Cardiac septum (tissue), 1 donor: ENCODE results near the gene TIMM22. TPM values are rescaled to one million over a fixed set of nuclear protein-coding genes. Genes with fewer than 3 reads are reported as not detected.
A peak's percentile ranks its signal among the peaks of the same experiment; 100 is the strongest.
"Not testable (repeated sequence)": the region's sequence is repeated elsewhere in the genome, so short reads cannot be mapped to it uniquely, and the experiment has no call there.

Source experiments
- DNase-seq: peaks from one replicate; pipeline ENCODE4 v3.0.0-alpha.2; 2020; ENCODE audit warnings: low spot score
- intact Hi-C: fragments of 100-400 bp; cut with DNase I; formaldehyde crosslinking; loops from one replicate; pipeline ENCODE4 v1.14.0; 2022
- long read RNA-seq: library from polyadenylated mRNA; unstranded; transcript quantifications from one replicate; pipeline ENCODE4 v2.0.0, GENCODE V29; 2021
- total RNA-seq: library from RNA; stranded (reverse); fragmentation: NEBNext Ultra II Directional; extraction: Animal tissue kit (Norgen Biotek cat#: 25700); gene quantifications from one replicate; pipeline ENCODE4 v1.2.1, GENCODE V29; 2021
- donor health status: DM: no; HTN: no; CAD: no.

Gene TIMM22
- 17.8 TPM for total RNA-seq
- long read RNA-seq, transcript TIMM22-201 (4 exons, 3,194 nt) = major isoform, 102 of 108 reads
- long read RNA-seq, partial matches to known transcripts = 2 of 108 reads
- long read RNA-seq, other reads (novel, unspliced or antisense) = 4 of 108 reads

GRCh38 chr17:996554-997344 lies at the start of gene TIMM22:
TIMM22 (plus strand) TSS chr17:997129; CDS start chr17:997143, 14 bp downstream.
- peak; percentile 96 for DNase-seq
- intact Hi-C loops = loop anchor here (5.0 kb wide), 1 partner anchor 61 kb away; no protein-coding TSS in a partner anchor

DNA sequence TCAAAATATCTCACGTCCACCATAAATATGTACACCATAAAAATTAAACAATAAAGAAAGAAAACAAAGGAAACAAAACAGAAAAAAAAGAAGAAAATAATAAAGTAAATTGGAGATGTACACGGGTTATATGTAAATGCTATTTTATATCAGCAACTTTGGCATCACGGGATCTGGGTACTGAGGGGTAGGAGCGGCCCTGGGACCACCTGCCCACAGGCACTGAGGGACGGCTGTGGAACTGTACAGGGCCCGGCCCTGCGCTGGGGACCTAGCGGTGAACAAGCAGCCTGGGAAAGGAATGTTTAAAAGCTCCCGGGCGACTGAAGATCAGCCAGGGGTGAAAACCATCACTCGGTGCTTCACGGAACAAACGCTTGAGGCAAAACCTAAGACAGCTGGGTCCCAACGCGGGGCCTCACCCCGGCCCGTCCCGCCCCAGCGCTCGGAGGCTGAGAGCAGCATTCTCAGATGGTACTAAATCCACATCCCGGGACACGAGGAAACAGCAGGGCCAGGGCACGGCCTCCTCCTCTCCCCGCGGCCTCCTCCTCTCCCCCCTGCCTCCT lies 48.6 kb upstream of the TIMM22 start:
- intact Hi-C loops = no loop called here
- DNase-seq = no peak

GRCh38 chr17:949623-950303 lies 47.2 kb upstream of the TIMM22 start:
- DNase-seq = no peak
- intact Hi-C loops = no loop called here

DNA sequence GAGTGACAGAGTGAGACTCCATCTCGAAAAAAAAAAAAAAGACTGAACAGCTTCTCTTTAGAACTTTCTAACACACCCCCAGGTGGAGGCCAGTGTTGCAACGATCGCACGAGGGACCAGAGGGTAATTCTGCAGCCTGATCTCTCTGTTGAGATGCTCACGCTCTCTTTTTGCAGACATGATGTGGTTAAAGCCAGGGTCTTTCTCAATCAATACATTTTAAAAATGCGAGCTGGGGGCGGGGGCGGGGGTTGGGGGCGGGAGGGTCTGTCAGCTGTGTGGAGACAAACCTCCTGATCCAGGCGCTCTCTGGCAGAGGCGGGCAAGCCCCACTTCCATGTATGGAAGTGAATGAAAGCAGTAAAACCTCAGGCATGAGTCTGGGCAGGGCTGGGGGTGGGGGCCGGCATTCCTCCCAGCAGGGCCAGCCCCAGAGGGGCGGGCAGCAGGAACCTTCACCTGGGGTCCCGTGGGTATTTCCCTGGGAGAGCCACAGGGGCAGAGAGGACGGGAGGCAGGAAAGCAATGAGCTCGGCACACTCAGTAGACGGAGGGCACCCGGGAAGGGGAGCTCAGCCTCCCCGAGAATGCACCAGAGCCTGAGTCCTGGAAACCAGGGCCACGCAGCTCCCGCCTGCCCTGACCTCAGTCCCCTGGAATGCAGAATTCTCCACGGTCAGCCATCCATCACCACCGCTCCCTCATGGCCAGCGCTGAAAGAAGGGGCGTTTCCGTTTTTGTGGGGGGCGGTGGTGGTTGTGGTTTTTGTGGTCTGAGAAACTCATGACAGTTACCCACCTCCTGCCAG lies 45.4 kb upstream of the TIMM22 start:
- intact Hi-C loops = no loop called here
- DNase-seq = peak; percentile 61

- intact Hi-C loops, DNase-seq: not testable (repeated sequence)
These were observed 44.3 kb upstream of the TIMM22 start for GRCh38 chr17:952592-952991.

- no peak for DNase-seq
- intact Hi-C loops = no loop called here
These were observed 43.2 kb upstream of the TIMM22 start for GRCh38 chr17:953767-954166.

- intact Hi-C loops = no loop called here
- no peak for DNase-seq
These were observed 42.3 kb upstream of the TIMM22 start for GRCh38 chr17:954431-955164.

DNA sequence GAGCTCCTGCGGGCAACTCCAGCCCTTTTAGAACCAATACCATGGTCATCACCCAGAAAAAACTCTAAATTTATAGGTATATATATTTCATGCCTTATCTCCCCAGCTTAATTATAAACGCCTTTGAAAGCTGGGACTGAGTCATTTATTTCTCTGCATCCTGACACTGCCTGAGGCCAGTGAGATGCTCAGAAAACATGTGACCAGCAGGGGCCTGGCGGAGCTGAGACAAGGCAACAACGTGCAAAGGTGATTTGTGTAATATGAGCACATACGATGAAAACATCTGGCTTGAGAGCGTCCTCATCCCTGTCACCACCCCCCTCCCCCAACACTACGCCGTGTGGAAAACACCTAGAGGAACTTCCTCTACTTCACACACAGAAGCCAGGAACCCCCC lies 40.0 kb upstream of the TIMM22 start:
- intact Hi-C loops = no loop called here
- peak; percentile 19 for DNase-seq

DNA sequence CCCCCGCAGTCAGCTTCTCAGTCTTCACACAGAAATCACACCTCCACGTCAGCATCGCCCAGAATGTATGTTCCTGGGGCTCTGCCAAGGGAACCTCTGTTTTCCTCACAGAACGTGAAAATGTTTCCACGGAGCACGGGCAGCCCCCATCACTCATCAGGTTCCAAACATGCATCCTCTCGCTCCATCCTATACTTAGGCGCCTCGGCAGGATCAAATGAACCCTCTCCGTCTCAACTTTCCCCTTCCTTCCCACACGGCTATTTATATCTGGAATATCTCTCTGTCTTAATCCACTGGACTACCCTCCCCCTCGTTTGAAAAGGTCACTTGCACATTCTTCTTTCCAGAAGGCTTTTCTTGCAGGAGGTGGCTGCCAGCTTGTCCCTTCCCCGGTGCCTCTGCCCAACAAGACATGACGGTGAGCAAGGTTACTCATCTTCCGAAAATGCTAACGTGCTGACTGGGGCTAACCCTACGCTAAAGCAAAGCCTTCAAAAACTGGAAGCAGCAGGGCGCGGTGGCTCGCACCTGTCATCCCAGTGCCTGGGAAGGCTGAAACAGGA lies 39.0 kb upstream of the TIMM22 start:
- DNase-seq = peak; percentile 51
- intact Hi-C loops = no loop called here

DNA sequence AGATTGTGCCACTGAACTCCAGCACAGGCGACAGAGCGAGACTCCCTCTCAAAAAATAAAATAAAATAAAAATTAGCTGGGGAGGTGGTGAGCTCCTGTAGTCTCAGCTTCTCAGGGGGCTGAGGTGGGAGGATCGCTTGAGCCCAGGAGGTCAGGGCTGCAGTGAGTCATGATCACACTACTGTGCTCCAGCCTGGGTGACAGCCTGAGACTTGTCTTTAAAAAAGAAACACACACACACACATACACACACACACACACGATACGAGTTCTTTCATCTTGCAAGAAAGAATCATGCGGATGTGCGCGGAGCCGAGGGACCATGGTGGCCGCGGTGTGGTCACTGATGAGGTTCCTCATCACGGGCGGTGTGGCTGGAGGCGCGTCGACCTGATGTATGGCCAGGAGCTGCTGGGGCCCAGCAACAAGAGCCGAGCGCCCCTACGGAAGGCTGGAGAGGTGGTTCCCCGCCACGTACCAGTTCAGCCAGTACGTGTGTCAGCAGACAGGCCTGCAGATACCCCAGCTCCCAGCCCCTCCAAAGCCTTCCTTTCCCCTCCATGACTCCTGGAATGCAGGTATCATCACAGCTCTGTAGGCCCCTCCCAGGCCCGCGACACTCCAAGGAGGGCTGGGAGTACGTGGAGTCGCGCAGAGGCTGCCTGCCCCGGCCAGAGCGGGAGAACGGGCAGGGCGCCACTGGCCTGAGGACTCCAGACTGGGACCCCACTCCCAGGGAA lies 38.0 kb upstream of the TIMM22 start:
- intact Hi-C loops = no loop called here
- no peak for DNase-seq

- no peak for DNase-seq
- intact Hi-C loops = no loop called here
These were observed 34.8 kb upstream of the TIMM22 start for GRCh38 chr17:962166-962565.

- DNase-seq = no peak
- intact Hi-C loops = no loop called here
These were observed 34.3 kb upstream of the TIMM22 start for GRCh38 chr17:962670-963069.

DNA sequence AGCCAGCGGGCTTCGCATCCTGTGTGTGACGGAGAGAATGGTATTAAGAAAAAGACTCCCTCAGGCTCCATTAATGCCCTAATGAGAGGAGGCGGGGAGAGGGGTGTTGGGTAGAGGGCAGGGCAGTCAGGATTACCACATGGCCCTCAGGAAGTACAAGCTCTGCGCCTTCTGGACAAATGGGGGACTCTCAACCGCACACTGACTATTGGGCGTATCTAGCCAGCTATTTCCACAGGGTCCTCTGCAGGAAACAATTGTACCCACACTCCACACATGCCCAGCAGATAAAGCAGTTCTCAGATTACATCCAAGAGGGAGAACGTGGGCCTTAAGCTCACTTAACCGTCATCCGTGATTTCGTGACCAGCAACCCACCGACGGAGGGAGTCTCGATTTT lies 32.1 kb upstream of the TIMM22 start:
- intact Hi-C loops = no loop called here
- DNase-seq = no peak

DNA sequence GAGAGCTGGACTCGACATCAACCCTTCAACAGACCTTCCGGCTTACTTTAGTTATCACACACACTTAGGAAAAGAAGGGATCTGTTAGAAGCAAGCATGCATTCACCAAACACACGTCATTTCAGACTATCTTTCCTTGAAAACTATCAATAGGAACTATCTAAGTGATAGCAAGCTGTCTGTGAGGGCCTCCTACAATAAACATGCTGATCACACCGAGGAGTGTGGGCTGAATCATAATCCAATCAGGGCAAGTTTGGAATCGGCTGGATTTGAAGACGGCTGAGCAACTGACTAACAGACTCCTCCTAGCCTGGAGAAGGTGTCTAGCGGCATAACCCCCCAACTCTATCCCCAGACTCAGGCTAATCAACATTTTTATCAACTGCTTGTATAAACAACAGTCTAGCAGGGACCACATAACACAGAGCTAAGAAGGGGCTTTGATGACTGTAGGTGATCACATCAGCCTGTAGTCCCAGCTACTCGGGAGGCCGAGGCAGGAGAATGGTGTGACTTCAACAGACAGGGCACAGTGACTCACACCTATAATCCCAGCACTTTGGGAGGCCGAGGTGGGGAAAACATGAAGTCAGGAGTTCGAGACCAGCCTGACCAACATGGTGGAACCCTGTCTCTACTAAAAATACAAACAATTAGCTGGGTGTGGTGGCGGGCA lies 31.5 kb upstream of the TIMM22 start:
- intact Hi-C loops = no loop called here
- no peak for DNase-seq

GRCh38 chr17:967122-967521 lies 29.8 kb upstream of the TIMM22 start:
- intact Hi-C loops = no loop called here
- DNase-seq = no peak

DNA sequence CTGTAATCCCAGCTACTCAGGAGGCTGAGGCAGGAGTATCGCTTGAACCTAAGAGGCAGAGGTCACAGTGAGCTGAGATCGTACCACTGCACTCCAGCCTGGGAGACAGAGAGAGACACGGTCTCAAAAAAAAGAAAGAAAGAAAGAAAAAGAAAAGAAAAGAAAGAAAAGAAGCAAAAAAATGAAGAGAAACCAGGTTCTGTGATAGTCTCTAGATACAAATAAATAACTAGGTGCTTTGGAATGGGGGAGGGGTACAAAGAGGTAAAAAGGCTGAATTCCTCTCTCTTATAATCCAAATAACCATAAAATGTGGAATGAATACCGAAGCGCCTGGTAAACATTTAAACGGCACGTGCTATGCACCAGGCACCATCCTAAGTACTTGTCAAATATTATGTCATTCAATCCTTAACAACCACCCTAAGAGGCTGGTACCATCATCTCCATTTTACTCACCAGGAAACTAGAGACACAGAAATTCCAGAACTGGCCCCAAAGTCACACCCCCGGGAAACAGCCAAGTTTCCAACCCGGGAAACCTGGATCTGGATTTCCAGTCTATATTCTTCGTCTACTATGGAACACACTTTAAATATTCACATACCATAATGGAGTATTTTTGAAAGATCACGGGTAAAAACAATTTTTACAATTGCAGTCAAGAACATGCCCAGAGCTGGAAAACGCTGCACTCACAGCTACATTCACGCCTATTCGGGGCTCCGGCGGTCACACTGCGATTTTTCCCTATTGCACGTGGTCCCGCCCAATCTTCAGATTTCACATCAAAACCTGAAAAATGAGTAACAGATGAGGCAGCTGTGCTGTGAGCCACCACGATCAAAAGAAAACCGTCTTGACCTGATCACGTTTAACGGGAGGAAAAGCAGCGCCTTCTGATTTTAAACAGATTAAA lies 27.9 kb upstream of the TIMM22 start:
- intact Hi-C loops = no loop called here
- DNase-seq = no peak
